ENCODE results near the gene RAB4B.

RAB4B gene

DNA sequence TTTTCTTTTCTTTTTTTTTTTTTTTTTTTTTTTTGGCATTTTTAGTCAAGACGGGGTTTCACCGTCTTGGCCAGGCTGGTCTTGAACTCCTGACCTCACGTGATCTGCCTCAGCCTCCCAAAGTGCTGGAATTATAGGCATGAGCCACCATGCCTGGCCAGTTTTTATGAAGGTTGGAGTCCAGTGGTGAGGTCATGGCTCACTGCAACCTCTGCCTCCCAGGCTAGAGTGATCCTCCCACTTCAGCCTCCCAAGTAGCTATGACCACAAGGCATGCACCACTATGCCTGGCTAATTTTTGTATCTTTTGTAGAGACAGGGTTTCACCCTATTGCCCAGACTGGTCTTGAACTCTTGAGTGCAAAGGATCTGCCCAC, 22.8 kb upstream of the RAB4B start:
- TF ChIP-seq, protein P1, sequence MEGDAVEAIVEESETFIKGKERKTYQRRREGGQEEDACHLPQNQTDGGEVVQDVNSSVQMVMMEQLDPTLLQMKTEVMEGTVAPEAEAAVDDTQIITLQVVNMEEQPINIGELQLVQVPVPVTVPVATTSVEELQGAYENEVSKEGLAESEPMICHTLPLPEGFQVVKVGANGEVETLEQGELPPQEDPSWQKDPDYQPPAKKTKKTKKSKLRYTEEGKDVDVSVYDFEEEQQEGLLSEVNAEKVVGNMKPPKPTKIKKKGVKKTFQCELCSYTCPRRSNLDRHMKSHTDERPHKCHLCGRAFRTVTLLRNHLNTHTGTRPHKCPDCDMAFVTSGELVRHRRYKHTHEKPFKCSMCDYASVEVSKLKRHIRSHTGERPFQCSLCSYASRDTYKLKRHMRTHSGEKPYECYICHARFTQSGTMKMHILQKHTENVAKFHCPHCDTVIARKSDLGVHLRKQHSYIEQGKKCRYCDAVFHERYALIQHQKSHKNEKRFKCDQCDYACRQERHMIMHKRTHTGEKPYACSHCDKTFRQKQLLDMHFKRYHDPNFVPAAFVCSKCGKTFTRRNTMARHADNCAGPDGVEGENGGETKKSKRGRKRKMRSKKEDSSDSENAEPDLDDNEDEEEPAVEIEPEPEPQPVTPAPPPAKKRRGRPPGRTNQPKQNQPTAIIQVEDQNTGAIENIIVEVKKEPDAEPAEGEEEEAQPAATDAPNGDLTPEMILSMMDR (IDR thresholded peaks at IDR 0.05) = no peak
- H3K9me3 ChIP-seq = no peaks in the 10 kb centered on the region
- no peak overlapping the region for H3K4me3 ChIP-seq
- no peak for DNase-seq
- H3K4me1 ChIP-seq = peaks cover 0 to 50% (median 39%) of the 10 kb centered on the region in 4 donors
- no peaks in the 10 kb centered on the region for H3K27me3 ChIP-seq
- peaks cover 39 to 57% (median 50%) of the 10 kb centered on the region in 3 donors for H3K36me3 ChIP-seq
- intact Hi-C loops (cut with DNase I; ENCODE audit: low total_unique reads) = loop anchor here (10.0 kb wide), 1 partner anchor 50 kb away; no protein-coding TSS in a partner anchor
- H3K27ac ChIP-seq = no peak overlapping the region

DNA sequence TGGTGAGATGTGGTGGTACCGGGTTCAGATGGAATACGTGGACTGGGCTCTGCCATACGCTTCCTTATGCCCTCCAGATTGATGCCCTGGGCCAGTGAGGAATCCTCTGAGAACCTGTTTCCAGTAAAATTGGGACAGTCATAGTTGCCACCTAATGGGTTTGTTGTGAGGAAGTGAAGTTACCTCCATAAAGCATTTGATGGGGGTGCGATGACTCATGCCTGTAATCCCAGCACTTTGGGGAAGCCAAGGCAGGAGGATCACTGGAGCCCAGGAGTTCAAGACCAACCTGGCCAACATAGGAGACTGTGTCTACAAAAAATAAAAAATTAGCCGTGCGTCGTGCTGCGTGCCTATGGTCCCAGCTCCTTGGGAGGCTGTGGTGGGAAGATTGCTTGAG, 22.3 kb upstream of the RAB4B start:
- H3K4me1 ChIP-seq = peaks cover 0 to 50% (median 39%) of the 10 kb centered on the region in 4 donors
- no peak overlapping the region for H3K4me3 ChIP-seq
- intact Hi-C loops (cut with DNase I; ENCODE audit: low total_unique reads) = loop anchor here (10.0 kb wide), 1 partner anchor 49 kb away; no protein-coding TSS in a partner anchor

DNA sequence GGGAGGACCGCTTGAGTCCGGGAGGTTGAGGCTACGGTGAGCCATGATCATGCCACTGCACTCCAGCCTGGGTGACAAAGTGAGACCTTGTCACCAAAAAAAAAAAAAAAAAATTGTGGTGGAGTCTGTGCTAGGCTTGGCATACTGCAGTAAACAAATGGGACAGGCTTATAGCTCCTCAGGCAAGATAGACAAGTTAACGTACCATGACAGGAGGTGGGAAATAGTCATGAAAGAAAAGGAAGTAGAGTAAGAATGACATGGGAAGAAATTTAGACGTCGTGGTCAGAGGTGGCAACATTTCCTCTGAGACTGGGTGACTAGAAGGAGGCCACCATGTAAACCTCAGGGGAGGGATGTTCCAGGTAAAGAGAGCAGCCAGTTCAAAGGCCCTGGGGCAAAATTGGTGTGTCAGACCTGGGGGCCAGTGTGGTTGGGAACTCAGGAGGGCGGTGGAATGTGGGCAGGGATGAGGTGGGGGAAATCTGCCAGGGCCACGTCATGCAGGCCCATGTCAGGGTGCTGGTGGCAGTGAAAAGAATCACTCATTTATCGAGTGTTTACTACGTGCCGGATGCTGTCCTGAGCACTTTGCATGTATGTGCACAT, 21.4 kb upstream of the RAB4B start:
- H3K9me3 ChIP-seq = no peaks in the 10 kb centered on the region
- no peak overlapping the region for H3K4me3 ChIP-seq
- no peaks in the 10 kb centered on the region for H3K27me3 ChIP-seq
- no peak for DNase-seq
- TF ChIP-seq, protein P1 (IDR thresholded peaks at IDR 0.05) = no peak
- H3K27ac ChIP-seq = no peak overlapping the region
- intact Hi-C loops (cut with DNase I; ENCODE audit: low total_unique reads) = loop anchor here (10.0 kb wide), 1 partner anchor 48 kb away; no protein-coding TSS in a partner anchor
- H3K36me3 ChIP-seq = peaks cover 51 to 71% (median 62%) of the 10 kb centered on the region in 3 donors
- H3K4me1 ChIP-seq = peaks cover 0 to 50% (median 39%) of the 10 kb centered on the region in 4 donors

More for the DNA sequence above, 22.3 kb upstream of the RAB4B start:
- H3K9me3 ChIP-seq = no peaks in the 10 kb centered on the region
- peaks cover 45 to 63% (median 55%) of the 10 kb centered on the region in 3 donors for H3K36me3 ChIP-seq
- DNase-seq = no peak
- H3K27ac ChIP-seq = no peak overlapping the region
- H3K27me3 ChIP-seq = no peaks in the 10 kb centered on the region
- TF ChIP-seq, protein P1 (IDR thresholded peaks at IDR 0.05) = no peak

DNA sequence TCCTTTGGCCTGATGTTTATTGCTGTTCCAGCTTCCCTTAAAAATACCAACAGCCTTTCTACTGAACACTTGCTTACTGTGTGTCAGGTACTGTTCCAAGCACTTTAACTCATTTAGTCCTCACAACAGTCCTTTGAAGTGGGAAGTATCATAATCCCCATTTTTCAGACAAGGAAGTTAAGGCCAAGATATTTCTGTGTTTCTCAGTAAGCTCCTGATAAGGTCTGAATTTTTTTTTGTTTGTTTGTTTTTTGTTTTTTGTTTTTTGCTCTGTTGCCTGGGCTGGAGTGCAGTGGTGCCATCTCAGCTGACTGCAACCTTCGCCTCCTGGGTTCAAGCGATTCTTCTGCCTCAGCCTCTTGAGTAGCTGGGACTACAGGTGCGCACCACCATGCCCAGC, 19.6 kb upstream of the RAB4B start:
- no peak overlapping the region for H3K4me3 ChIP-seq
- H3K36me3 ChIP-seq = peaks cover 70 to 90% (median 81%) of the 10 kb centered on the region in 3 donors
- no peak for DNase-seq
- intact Hi-C loops (cut with DNase I; ENCODE audit: low total_unique reads) = loop anchor here (10.0 kb wide), 1 partner anchor 46 kb away; no protein-coding TSS in a partner anchor
- H3K27ac ChIP-seq = no peak overlapping the region
- peaks cover 0 to 36% (median 26%) of the 10 kb centered on the region in 4 donors for H3K4me1 ChIP-seq
- no peaks in the 10 kb centered on the region for H3K27me3 ChIP-seq
- H3K9me3 ChIP-seq = no peaks in the 10 kb centered on the region
- TF ChIP-seq, protein P1 (IDR thresholded peaks at IDR 0.05) = no peak

DNA sequence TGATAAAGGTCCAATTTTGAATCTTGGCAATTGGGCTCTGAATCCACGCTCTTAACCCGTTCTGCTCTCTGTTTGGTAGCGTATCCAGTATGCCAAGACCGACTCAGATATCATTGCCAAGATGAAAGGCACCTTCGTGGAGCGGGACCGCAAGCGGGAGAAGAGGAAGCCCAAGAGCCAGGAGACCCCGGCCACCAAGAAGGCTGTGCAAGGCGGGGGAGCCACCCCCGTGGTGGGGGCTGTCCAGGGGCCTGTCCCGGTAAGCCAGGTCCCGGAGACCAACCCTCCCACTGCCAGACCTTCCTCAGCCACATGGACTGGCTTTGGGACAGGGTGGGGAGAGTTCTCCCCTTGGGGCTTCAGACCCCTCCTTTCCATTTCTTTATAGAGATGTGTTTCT, 18.7 kb upstream of the RAB4B start:
- H3K4me3 ChIP-seq = no peak overlapping the region
- no peaks in the 10 kb centered on the region for H3K9me3 ChIP-seq
- peaks cover 78 to 95% (median 90%) of the 10 kb centered on the region in 3 donors for H3K36me3 ChIP-seq
- H3K27me3 ChIP-seq = no peaks in the 10 kb centered on the region
- intact Hi-C loops (cut with DNase I; ENCODE audit: low total_unique reads) = loop anchor here (10.0 kb wide), 1 partner anchor 45 kb away; no protein-coding TSS in a partner anchor
- DNase-seq = no peak
- no peak overlapping the region for H3K27ac ChIP-seq
- TF ChIP-seq, protein P1 (IDR thresholded peaks at IDR 0.05) = no peak
- H3K4me1 ChIP-seq = peaks cover 0 to 28% (median 19%) of the 10 kb centered on the region in 4 donors
